Right lobe of liver (tissue), 4 donors: Measurements from ENCODE around the gene CNTNAP5.

Source experiments
- CTCF ChIP-seq, 4 donors: fragments of 200-600 bp in 3 of 4; fragments of 450-650 bp in 1 of 4; IDR thresholded peaks; one replicate each; pipeline versions ENCODE4 v1.5.1 to v1.8.0; 2016 to 2022; ENCODE audit warnings: antibody characterized with exemption in 4 of 4, mild to moderate bottlenecking in 2 of 4
- POLR2A ChIP-seq: fragments of 450-650 bp; IDR thresholded peaks from one replicate; pipeline ENCODE4 v1.6.1; 2017; ENCODE audit warnings: antibody characterized with exemption, mild to moderate bottlenecking
- donor health status: DM: no; HTN: no; CAD: no.
- donor health status: DM: no; HTN: no; CAD: no.
- donor health status: DM: no; HTN: yes; CAD: no.

- TF ChIP-seq CTCF (IDR thresholded peaks at IDR 0.05): no peak
- TF ChIP-seq POLR2A: no peak
Measured at GRCh38 chr2:124834331-124834730, 809.2 kb downstream of the CNTNAP5 start.
